Measurements from ENCODE around the gene RXRA. TPM values are rescaled to one million over a fixed set of nuclear protein-coding genes. Genes with fewer than 3 reads are reported as not detected.

Gene RXRA
- total RNA-seq, 6 donors from 2014 or later: 43.8 to 92.7 (median 74.1) TPM

- peak overlapping the region; percentile 81 to 95 (median 90) for H3K27ac ChIP-seq
- no peak overlapping the region for H3K4me3 ChIP-seq
- no peaks in the 10 kb centered on the region for H3K36me3 ChIP-seq
- TF ChIP-seq EP300 (IDR thresholded peaks at IDR 0.05): peak in 1 of 4 donors; percentile 87
- TF ChIP-seq POLR2A (IDR thresholded peaks at IDR 0.05): peak in 1 of 4 donors; percentile 42
- no peak for TF ChIP-seq CTCF (IDR thresholded peaks at IDR 0.05)
- TF ChIP-seq POLR2AphosphoS5 (IDR thresholded peaks at IDR 0.05): peak; percentile 77 to 95
- no peaks in the 10 kb centered on the region for H3K9me3 ChIP-seq
- WGBS, 2 donors: 69% methylated on average over 13 of the region's 16 CpGs; no CpG with 5 or more reads in 1 of the 2 donors
- peaks cover 80 to 91% (median 87%) of the 10 kb centered on the region in 4 donors for H3K4me1 ChIP-seq
- peak; percentile 70 to 74 for ATAC-seq (ENCODE audit: low FRiP score in 2 of 2)
- H3K27me3 ChIP-seq: no peaks in the 10 kb centered on the region
- DNase-seq: peak; percentile 89 to 90
These were observed 45.5 kb downstream of the RXRA start for GRCh38 chr9:134371731-134372130.

DNA sequence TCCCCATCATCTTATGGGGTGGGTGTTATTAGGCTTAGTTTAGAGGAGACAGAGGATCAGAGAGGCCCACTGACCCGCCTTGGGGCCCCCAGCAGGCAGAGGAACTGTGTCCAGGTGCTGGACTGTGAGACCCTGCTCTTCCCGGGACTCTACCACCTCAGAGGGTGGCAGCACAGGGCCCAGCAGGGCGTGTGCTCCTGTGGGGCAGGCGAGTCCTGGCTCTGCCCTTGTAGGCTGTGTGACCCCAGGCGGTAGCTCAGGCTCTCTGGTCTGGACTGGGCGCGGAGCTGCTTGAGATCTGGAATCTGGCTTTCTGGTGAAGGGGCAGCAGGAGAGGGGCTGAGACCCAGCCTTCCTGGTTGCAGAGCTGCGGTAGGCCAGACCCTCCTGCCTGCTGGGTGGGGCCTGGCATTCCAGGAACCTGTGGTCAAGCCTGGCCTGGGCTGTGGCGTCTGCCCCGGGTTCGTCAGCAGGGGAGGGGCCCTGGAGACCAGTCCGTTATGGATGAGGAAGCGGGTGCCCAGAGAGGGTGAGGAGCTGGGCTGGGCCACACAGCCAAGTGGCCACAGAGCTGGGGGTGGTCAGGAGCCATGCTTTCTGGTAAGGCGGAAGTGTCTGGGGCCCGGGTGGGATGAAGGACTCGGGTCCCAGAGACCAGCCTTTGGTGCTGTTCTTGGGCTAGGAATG, 46.5 kb downstream of the RXRA start:
- no peaks in the 10 kb centered on the region for H3K27me3 ChIP-seq
- TF ChIP-seq EP300 (IDR thresholded peaks at IDR 0.05) (no peak), POLR2AphosphoS5 (IDR thresholded peaks at IDR 0.05) (peak in 1 of 2 donors; percentile 53), POLR2A (IDR thresholded peaks at IDR 0.05) (peak in 1 of 4 donors; percentile 69)
- H3K4me3 ChIP-seq: peak overlapping the region in 3 of 4 donors; percentile 9 to 28 (median 13)
- no peaks in the 10 kb centered on the region for H3K9me3 ChIP-seq
- ATAC-seq (ENCODE audit: low FRiP score in 2 of 2) (peak; percentile 54 to 73), DNase-seq (peak; percentile 89 to 91)
- 58 to 75% methylated on average over 10 to 16 of the region's 16 CpGs for WGBS, 2 donors
- peaks cover 80 to 91% (median 87%) of the 10 kb centered on the region in 4 donors for H3K4me1 ChIP-seq
- no peaks in the 10 kb centered on the region for H3K36me3 ChIP-seq
- peak overlapping the region; percentile 81 to 95 (median 90) for H3K27ac ChIP-seq

DNA sequence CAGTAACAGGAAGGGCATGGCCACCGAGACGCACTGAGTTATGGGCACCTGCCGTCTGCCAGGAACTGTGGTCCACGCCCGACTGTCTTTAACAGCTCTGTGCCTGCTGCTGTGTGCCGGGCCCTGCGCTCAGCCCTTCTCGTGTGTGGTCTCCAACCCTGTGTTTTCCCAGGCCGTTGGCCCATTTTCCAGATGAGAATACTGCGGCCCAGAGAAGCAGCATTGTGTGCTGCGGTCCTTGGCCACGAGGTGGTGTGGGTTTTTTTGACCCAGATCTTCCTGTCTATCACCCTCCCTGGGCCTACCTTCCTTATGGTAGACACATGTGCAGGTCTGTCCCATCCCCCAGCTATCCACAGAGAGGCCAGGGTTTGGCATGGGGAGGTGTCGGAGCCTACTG, 47.0 kb downstream of the RXRA start:
- peak overlapping the region in 3 of 4 donors; percentile 9 to 28 (median 13) for H3K4me3 ChIP-seq
- ATAC-seq (ENCODE audit: low FRiP score in 2 of 2) (no peak), DNase-seq (no peak)
- no peaks in the 10 kb centered on the region for H3K9me3 ChIP-seq
- H3K4me1 ChIP-seq: peaks cover 80 to 91% (median 87%) of the 10 kb centered on the region in 4 donors
- WGBS, 2 donors: 74% methylated on average over 12 of the region's 13 CpGs; no CpG with 5 or more reads in 1 of the 2 donors
- peak overlapping the region; percentile 80 to 95 (median 88) for H3K27ac ChIP-seq
- H3K27me3 ChIP-seq: no peaks in the 10 kb centered on the region
- no peaks in the 10 kb centered on the region for H3K36me3 ChIP-seq
- TF ChIP-seq POLR2A (IDR thresholded peaks at IDR 0.05) (no peak), CTCF (IDR thresholded peaks at IDR 0.05) (peak in 3 of 6 experiments; percentile 7 to 15 (median 14))

DNA sequence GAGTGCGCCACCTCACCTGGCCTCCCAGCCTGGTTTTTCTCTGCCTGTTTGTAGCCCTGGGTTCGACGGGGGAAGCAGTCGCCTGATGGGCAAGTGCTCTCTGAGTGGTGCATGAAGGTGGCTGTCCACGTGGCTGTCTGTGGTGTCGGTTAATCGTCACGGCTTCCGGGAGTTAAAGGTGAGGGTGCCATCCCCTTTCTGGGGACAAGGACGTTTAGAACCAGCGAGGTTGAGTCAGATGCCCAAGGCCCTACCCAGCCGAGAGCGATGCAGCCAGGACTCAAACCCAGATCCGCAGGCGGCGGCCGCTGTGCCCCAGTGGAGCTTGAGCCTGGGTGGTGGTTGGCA, 47.7 kb downstream of the RXRA start:
- no peaks in the 10 kb centered on the region for H3K9me3 ChIP-seq
- H3K4me3 ChIP-seq: peak overlapping the region in 2 of 4 donors; percentile 13 to 28
- peak in 1 of 2 donors; percentile 84 for DNase-seq
- H3K4me1 ChIP-seq: peaks cover 85 to 96% (median 92%) of the 10 kb centered on the region in 4 donors
- no peaks in the 10 kb centered on the region for H3K36me3 ChIP-seq
- TF ChIP-seq EP300 (IDR thresholded peaks at IDR 0.05): no peak
- 91 to 95% methylated on average over 17 of the region's 17 CpGs for WGBS, 2 donors
- no peaks in the 10 kb centered on the region for H3K27me3 ChIP-seq
- H3K27ac ChIP-seq: peak overlapping the region; percentile 80 to 95 (median 88)
- ATAC-seq (ENCODE audit: low FRiP score in 2 of 2): no peak

- Histone ChIP-seq H3K36me3 (no peaks in the 10 kb centered on the region), H3K4me3 (peak overlapping the region in 1 of 4 donors; percentile 30), H3K4me1 (peaks cover 90 to 100% (median 97%) of the 10 kb centered on the region in 4 donors), H3K27ac (peak overlapping the region; percentile 80 to 95 (median 88)), H3K9me3 (no peaks in the 10 kb centered on the region), H3K27me3 (no peaks in the 10 kb centered on the region)
- peak in 1 of 2 donors; percentile 3 for ATAC-seq (ENCODE audit: low FRiP score in 2 of 2)
- DNase-seq: peak; percentile 78 to 84
- WGBS, 2 donors: 67 to 77% methylated on average over 12 to 21 of the region's 21 CpGs
- TF ChIP-seq EP300 (IDR thresholded peaks at IDR 0.05) (no peak), POLR2AphosphoS5 (IDR thresholded peaks at IDR 0.05) (no peak), POLR2A (IDR thresholded peaks at IDR 0.05) (peak in 1 of 4 donors; percentile 52), CTCF (IDR thresholded peaks at IDR 0.05) (no peak)
These were observed 48.2 kb downstream of the RXRA start for GRCh38 chr9:134374301-134375010.

Measured in upper lobe of left lung (tissue), 6 donors.